SU-DHL-6 (cell line): ENCODE results near the gene GPHB5.

Experiments used
- CTCF ChIP-seq: fragments of 200-600 bp; sonication (generic); IDR thresholded peaks from one replicate; pipeline ENCODE4 v1.5.1; 2017; ENCODE audit warnings: antibody characterized with exemption, mild to moderate bottlenecking, low read length, moderate library complexity; ENCODE audit not compliant: insufficient read depth, poor library complexity, severe bottlenecking
- EZH2phosphoT487 ChIP-seq: fragments of 200-600 bp; sonication (generic), shearing (Covaris generic); conservative IDR thresholded peaks from 2 replicates; pipeline ENCODE4 v1.6.1; 2018; ENCODE audit warnings: mild to moderate bottlenecking, antibody characterized with exemption, low read length, moderate library complexity, mixed read lengths

DNA sequence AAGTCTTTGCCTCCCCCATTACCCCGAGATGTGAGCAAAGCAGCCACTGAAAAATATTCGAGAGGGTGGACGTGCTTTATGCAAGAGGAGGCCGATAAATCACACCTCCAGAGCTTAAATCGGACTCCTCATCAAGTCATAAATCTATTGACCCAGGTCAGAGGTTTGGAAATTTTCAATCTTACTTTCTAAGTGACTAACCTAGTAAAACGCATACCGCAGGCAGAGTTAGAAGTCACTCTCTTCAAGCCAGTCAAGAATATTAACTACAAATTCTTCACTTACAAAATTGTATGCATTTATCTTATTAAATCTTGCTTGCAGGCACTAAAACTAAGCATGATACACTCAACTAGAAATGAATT lies 34.9 kb downstream of the GPHB5 start:
- TF ChIP-seq EZH2phosphoT487 (no peak), CTCF (no peak)
